K562 (cell line): ENCODE data around the gene ATCAY. TPM values are rescaled to one million over a fixed set of nuclear protein-coding genes. Genes with fewer than 3 reads are reported as not detected.

Experiments used
- BRF2 ChIP-seq: IDR thresholded peaks from 3 replicates; pipeline ENCODE4 v1.6.1; 2011; ENCODE audit warnings: borderline replicate concordance, mild to moderate bottlenecking; ENCODE audit not compliant: insufficient read length, insufficient read depth
- DMBX1 ChIP-seq: fragments of 250-450 bp; sonication (Bioruptor Pico); IDR thresholded peaks from 2 replicates; pipeline ENCODE4 v1.8.0; 2022; ENCODE audit warnings: inconsistent platforms, mild to moderate bottlenecking, moderate library complexity, borderline replicate concordance
- DNMT1 ChIP-seq: fragments of 450-650 bp; IDR thresholded peaks from 2 replicates; pipeline ENCODE4 v1.6.1; 2016; ENCODE audit warnings: antibody characterized with exemption, mild to moderate bottlenecking
- ETV1 ChIP-seq: fragments of 450-650 bp; conservative IDR thresholded peaks from 2 replicates; pipeline ENCODE4 v1.6.1; 2016; ENCODE audit warnings: missing genetic modification characterization, control low read depth, low read depth, missing compliant biosample characterization
- HES1 ChIP-seq: fragments of 450-650 bp; IDR thresholded peaks from 2 replicates; pipeline ENCODE4 v1.6.1; 2016; ENCODE audit warnings: low read depth, mild to moderate bottlenecking, moderate library complexity
- HNRNPUL1 ChIP-seq: fragments of 200-400 bp; formaldehyde crosslinking; IDR thresholded peaks from 2 replicates; pipeline ENCODE4 v1.6.1; 2017; ENCODE audit warnings: low read length
- NFIC ChIP-seq: fragments of 450-650 bp; IDR thresholded peaks from 2 replicates; pipeline ENCODE4 v1.6.1; 2017; ENCODE audit warnings: mild to moderate bottlenecking, inconsistent platforms
- NFIX ChIP-seq: fragments of 250-450 bp; sonication (Bioruptor Pico); IDR thresholded peaks from 2 replicates; pipeline ENCODE4 v1.4.0; 2020; ENCODE audit warnings: low read depth, mild to moderate bottlenecking, moderate library complexity
- RERE ChIP-seq: sonication (generic); formaldehyde crosslinking; IDR thresholded peaks from 2 replicates; pipeline ENCODE4 v1.8.0; 2023; ENCODE audit warnings: missing genetic modification reagents, mild to moderate bottlenecking, borderline replicate concordance
- SLC30A9 ChIP-seq: fragments of 250-450 bp; sonication (Bioruptor Pico); IDR thresholded peaks from 2 replicates; pipeline ENCODE4 v1.8.0; 2022; ENCODE audit warnings: mild to moderate bottlenecking, moderate library complexity
- SNIP1 ChIP-seq: fragments of 450-650 bp; IDR thresholded peaks from 2 replicates; pipeline ENCODE4 v1.7.1; 2017; ENCODE audit warnings: low read depth, mild to moderate bottlenecking
- SPI1 ChIP-seq: IDR thresholded peaks from 2 replicates; pipeline ENCODE4 v1.6.1; 2011; ENCODE audit warnings: low read depth, low read length, control low read depth, borderline replicate concordance
- STAT5B ChIP-seq: fragments of 250-450 bp; sonication (Bioruptor Pico); IDR thresholded peaks from 2 replicates; pipeline ENCODE4 v1.8.0; 2021; ENCODE audit warnings: mild to moderate bottlenecking, inconsistent platforms
- ZNF444 ChIP-seq: fragments of 250-450 bp; sonication (Bioruptor Pico); IDR thresholded peaks from 2 replicates; pipeline ENCODE4 v1.4.0; 2020; ENCODE audit warnings: mild to moderate bottlenecking, moderate library complexity
- ZNF586 ChIP-seq: fragments of 450-650 bp; formaldehyde crosslinking; conservative IDR thresholded peaks from 2 replicates; pipeline ENCODE4 v1.4.0; 2020; ENCODE audit warnings: mild to moderate bottlenecking, moderate library complexity
- polyA plus RNA-seq, 8 experiments: library from polyadenylated mRNA; depleted of rRNA in 4 of 8; stranded (reverse) in 5 of 8; unstranded in 3 of 8; fragments of >200 nt; fragmentation: Nextera tagmentation in 2 of 8; fragmentation: Illumina TruSeq in 1 of 8; extraction: Ambion mirVana in 2 of 8; extraction: Trizol in 1 of 8; gene quantifications; 2 replicates each; pipeline versions ENCODE4 v1.2.1 to v1.2.3, GENCODE V29; 2011 to 2014; ENCODE audit warnings: inconsistent platforms in 1 of 8, missing spikeins in 1 of 8
- total RNA-seq, 7 experiments: library from RNA; depleted of rRNA in 6 of 7; stranded (reverse); fragments of >200 nt in 6 of 7; fragmentation: Illumina TruSeq in 2 of 7; extraction: Trizol in 2 of 7; gene quantifications; 2 replicates each; pipeline versions ENCODE4 v1.2.1 to v1.2.3, GENCODE V29; 2011 to 2021; ENCODE audit warnings: low replicate concordance in 1 of 7
- TF ChIP-seq, protein P1 (sequence below): sonication (generic); formaldehyde crosslinking; IDR thresholded peaks from 2 replicates; pipeline ENCODE4 v1.8.0; 2022; ENCODE audit warnings: missing genetic modification reagents, mild to moderate bottlenecking, borderline replicate concordance

ATCAY gene
- total and polyA plus RNA-seq, 9 of the 15 experiments (the other 6 are each of a cell fraction or from before 2014, with no cell fraction given), result not detected

DNA sequence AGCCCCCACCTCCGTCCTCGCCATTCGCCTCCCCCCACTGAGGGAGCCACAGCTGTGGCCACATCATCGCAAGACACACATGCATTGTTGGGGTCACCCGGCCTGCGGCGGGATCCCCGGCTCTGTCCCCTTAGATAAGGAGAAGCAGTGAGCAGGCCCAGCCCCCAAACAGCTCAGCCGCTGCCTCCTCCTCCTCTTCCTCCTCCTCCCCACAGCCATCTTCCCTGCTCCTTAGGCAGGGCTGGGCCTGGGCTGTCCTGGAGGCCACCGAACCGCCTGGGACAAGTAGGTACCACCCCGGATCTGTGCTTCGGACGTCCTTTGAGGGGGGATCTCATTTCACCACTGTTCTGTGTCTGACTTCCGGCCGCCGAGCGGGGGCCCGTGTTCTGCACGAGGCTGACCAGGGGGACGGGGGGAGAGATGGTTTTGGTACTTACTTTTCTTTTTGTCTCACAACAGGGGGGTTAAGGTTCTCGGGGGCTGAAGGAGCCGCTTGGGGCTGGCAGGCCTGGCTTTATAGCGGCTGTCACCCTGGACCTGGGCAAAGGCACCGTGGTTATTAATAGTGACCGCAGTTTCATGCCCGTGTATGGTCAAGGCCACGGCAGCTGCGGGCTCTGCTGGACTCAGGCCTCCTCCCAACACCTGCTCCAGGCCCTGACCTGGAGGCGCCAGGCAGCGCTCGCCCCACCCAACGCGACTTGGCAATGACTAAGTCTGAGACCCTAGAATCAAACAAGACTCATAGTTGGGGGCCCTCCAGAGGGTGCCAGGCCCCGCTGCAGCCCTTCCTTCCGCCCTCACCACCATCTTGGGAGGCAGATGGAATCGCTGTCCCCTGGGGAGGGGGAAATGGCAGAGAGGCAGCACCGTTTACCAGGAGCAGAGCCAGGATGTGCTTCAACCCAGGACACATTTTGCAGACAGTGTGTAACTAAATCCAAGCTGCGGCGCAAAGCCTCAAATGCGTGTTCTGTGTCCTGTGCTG, 70.7 kb downstream of the ATCAY start (continued):
- no peak for TF ChIP-seq RERE (CRISPR knock-in tag)
- TF ChIP-seq DNMT1, result no peak
- TF ChIP-seq NFIC, result peak; percentile 75
- TF ChIP-seq SNIP1, result no peak
- no peak for TF ChIP-seq STAT5B (CRISPR knock-in tag)
- TF ChIP-seq ETV1 (tag), result peak; percentile 61
- no peak for TF ChIP-seq ZNF444 (CRISPR knock-in tag)
- no peak for TF ChIP-seq ZNF586 (CRISPR knock-in tag)
- no peak for TF ChIP-seq NFIX (CRISPR knock-in tag)
- no peak for TF ChIP-seq BRF2
- no peak for TF ChIP-seq HES1
- no peak for TF ChIP-seq SLC30A9
- TF ChIP-seq DMBX1, result no peak
- no peak for TF ChIP-seq HNRNPUL1
- TF ChIP-seq, protein P1, sequence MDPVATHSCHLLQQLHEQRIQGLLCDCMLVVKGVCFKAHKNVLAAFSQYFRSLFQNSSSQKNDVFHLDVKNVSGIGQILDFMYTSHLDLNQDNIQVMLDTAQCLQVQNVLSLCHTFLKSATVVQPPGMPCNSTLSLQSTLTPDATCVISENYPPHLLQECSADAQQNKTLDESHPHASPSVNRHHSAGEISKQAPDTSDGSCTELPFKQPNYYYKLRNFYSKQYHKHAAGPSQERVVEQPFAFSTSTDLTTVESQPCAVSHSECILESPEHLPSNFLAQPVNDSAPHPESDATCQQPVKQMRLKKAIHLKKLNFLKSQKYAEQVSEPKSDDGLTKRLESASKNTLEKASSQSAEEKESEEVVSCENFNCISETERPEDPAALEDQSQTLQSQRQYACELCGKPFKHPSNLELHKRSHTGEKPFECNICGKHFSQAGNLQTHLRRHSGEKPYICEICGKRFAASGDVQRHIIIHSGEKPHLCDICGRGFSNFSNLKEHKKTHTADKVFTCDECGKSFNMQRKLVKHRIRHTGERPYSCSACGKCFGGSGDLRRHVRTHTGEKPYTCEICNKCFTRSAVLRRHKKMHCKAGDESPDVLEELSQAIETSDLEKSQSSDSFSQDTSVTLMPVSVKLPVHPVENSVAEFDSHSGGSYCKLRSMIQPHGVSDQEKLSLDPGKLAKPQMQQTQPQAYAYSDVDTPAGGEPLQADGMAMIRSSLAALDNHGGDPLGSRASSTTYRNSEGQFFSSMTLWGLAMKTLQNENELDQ, result peak; percentile 80; the same call in 1 of the 2 replicates
- no peak for TF ChIP-seq SPI1
